Inflammatory macrophage treated with lipopolysaccharide for 4 hours (primary cell): ENCODE results near the gene KCNT1.

Experiments
- DNase-seq: peaks from one replicate; pipeline ENCODE4 v3.0.0-alpha.2; 2020

The KCNT1 gene

GRCh38 chr9:135825435-135826187, 123.6 kb downstream of the KCNT1 start:
- no peak for DNase-seq

DNA sequence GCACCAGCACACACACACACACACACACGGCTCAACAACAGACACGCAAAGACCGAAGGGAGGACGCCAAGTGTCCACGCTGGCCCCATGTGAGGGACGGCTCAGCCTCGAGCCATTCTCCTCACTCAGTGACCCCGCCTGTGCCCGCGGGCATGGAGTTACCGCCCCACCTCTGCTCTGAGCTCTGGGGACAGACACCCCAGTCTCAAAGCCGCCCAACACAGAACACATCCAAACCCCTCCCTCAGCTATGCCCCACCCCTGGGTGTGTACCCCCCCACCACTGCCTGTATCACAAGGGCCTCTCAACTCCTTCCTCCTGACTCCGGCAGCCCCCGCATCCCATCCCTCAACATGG, 124.2 kb downstream of the KCNT1 start:
- no peak for DNase-seq

- DNase-seq = no peak
Observed at GRCh38 chr9:135827301-135827700, 125.3 kb downstream of the KCNT1 start.

- no peak for DNase-seq
Observed at GRCh38 chr9:135827866-135828580, 126.0 kb downstream of the KCNT1 start.

DNA sequence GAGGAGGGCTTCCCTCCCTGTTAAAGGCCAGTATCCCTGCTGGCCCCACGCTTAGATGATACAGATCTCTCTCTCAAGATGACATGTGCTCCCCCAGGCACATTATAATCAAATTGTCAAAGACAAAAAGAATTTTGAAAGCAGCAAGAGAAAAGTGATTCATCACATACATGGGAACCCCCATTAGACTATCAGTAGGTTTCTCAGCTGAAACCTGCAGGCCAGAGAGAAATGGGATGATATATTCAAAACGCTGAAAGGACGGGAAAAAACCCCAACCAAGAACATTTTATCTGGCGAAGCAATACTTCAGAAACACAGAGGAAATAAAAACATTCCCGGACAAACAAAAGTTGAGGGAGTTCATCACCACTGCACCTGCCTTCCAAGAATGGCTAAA, 126.7 kb downstream of the KCNT1 start:
- no peak for DNase-seq

DNA sequence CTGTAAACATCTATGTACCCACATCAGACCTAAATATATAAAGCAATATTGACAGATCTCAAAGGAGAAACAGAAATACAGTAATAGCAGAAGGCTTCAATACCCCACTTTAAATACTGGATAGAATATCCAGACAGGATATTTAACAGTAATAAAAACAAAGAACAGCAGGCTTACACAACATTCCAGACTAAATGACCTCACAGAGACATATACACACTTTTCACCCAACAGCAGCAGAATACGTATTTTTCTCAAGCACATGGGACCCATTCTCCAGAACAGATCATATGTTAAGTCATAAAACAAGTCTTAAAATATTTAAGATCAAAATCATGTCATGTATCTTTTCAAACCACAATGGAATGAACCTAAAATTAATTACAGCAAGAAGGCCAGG, 128.5 kb downstream of the KCNT1 start:
- no peak for DNase-seq

DNA sequence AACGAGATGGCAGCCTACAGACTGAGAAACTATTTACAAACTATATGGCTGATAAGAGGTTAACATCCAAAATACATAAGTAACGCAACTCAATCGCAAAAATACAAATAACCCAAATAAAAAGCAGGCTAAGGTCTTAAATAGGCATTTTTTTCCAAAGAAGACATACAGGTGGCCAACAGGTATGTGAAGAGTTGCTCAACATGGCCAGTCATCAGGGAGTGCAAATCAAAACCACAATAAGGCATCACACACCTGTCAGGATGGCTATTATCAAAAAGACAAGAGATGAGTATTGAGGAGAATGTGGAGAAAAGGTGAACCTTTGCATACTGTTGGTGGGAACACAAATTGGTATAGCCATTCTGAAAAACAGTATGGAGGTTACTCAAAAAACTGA, 131.9 kb downstream of the KCNT1 start:
- DNase-seq = no peak

DNA sequence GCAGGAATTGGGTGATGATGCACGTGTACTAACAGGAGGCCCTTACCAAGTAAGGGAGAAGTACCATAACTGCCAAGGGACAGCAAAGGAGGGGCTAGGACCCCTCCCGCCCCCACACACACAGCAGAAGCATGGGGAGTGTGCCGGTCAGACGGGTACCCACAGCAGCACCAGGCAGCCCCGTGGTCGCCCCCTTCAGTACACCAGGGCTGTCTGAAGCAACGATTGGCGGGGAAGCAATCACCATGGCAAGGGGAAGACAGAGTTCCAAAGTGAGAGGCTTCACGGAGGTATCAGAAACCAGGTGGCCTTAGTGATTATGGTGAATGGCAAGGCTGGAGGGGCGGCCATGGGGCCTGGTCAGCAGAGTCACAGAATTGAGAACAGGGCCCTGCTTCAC, 133.1 kb downstream of the KCNT1 start:
- no peak for DNase-seq

- no peak for DNase-seq
Observed at GRCh38 chr9:135839516-135839915, 137.5 kb downstream of the KCNT1 start.

DNA sequence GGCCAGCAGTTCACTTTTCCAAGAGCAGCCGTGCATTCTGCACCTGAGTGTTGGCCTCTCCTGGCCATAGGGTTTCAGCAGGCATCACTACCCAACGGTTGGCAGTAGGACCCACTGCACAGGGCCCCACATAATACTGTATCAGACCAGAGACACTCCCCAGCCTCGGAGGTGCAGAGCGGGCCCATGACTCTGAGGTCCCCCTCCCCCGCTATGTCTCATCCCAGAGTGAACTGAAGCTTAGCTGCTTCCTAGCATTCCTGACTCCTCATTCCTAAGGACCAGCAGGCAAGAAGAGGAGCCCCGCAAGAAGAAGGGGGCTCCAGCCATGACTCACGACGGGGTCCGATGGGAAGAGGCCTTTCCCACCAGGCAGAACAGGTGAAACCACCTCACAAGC, 138.1 kb downstream of the KCNT1 start:
- DNase-seq = no peak

- no peak for DNase-seq
Observed at GRCh38 chr9:135840539-135840938, 138.6 kb downstream of the KCNT1 start.
